Immature natural killer cell (primary cell): Measurements from ENCODE around the gene NOP53. TPM values are rescaled to one million over a fixed set of nuclear protein-coding genes. Genes with fewer than 3 reads are reported as not detected.
"Not testable (repeated sequence)": the region's sequence is repeated elsewhere in the genome, so short reads cannot be mapped to it uniquely, and the experiment has no call there.

Source experiments
- DNase-seq, 3 donors: peaks; one replicate each; pipeline ENCODE4 v3.0.0; 2022; ENCODE audit warnings: mixed read lengths in 1 of 3
- H3K27ac Mint-ChIP-seq, 6 donors: one replicate each; pipeline ENCODE4 v1.8.0; 2020; ENCODE audit warnings: mixed read lengths in 6 of 6, mild to moderate bottlenecking in 5 of 6, inconsistent platforms in 4 of 6, moderate library complexity in 3 of 6
- H3K27me3 Mint-ChIP-seq, 3 donors: one replicate each; pipeline ENCODE4 v1.8.0; 2020 to 2021; ENCODE audit warnings: low read depth in 3 of 3, mild to moderate bottlenecking in 3 of 3, mixed read lengths in 3 of 3, moderate library complexity in 3 of 3, inconsistent platforms in 1 of 3
- H3K36me3 Mint-ChIP-seq, 3 donors: one replicate each; pipeline ENCODE4 v1.8.0; 2020; ENCODE audit warnings: mixed read lengths in 3 of 3, inconsistent platforms in 2 of 3, mild to moderate bottlenecking in 2 of 3
- H3K4me1 Mint-ChIP-seq, 2 donors: one replicate each; pipeline ENCODE4 v1.8.0; 2020; ENCODE audit warnings: inconsistent platforms in 2 of 2, mild to moderate bottlenecking in 2 of 2, mixed read lengths in 2 of 2, moderate library complexity in 1 of 2
- H3K4me3 Mint-ChIP-seq, 5 donors: one replicate each; pipeline ENCODE4 v1.8.0; 2020; ENCODE audit warnings: mild to moderate bottlenecking in 5 of 5, mixed read lengths in 5 of 5, inconsistent platforms in 3 of 5, moderate library complexity in 3 of 5
- H3K9me3 Mint-ChIP-seq, 6 donors: one replicate each; pipeline ENCODE4 v1.8.0; 2020; ENCODE audit warnings: mild to moderate bottlenecking in 6 of 6, mixed read lengths in 6 of 6, inconsistent platforms in 4 of 6, moderate library complexity in 3 of 6
- polyA plus RNA-seq, 3 donors: library from polyadenylated mRNA; unstranded; fragments of 300-500 nt; fragmentation: Illumina TruSeq; gene quantifications; one replicate each; pipeline ENCODE4 v1.2.3, GENCODE V29; 2021

NOP53 gene
- polyA plus RNA-seq, 3 donors from 2014 or later, result 72.0 to 234 (median 101) TPM

DNA sequence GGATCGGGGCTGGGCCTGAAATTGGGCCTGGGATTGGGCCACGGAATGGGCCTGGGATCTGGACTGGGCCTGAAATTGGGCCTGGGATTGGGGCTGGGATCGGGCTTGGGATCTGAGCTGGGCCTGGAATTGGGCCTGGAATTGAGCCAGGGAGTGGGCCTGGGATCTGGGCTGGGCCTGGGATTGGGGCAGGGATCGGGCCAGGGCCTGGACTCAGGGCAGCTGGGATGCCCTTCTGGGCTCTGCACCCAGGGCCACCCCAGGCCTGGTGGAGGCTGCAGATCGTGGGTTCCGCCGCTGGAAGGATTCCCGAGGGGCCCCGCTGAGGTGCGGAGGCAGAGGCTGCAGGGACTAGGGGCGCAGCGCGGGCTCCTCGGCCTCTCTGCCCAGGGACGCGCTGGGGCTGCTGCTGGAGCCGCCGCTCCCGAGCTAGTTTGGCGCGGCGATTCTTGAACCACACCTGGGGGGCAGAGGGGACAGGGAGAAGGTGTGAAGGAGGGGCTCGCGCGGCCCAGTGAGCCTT is 57.2 kb downstream of the NOP53 start:
- Mint-ChIP-seq H3K36me3 (peaks cover 0 to 4% (median 0%) of the 10 kb centered on the region in 3 donors), H3K27me3 (peaks cover 1 to 2% (median 2%) of the 10 kb centered on the region in 3 donors), H3K27ac (no peak overlapping the region), H3K4me3 (no peak overlapping the region), H3K4me1 (no peaks in the 10 kb centered on the region), H3K9me3 (peaks cover 0 to 5% (median 0%) of the 10 kb centered on the region in 6 donors)
- no peak for DNase-seq

DNA sequence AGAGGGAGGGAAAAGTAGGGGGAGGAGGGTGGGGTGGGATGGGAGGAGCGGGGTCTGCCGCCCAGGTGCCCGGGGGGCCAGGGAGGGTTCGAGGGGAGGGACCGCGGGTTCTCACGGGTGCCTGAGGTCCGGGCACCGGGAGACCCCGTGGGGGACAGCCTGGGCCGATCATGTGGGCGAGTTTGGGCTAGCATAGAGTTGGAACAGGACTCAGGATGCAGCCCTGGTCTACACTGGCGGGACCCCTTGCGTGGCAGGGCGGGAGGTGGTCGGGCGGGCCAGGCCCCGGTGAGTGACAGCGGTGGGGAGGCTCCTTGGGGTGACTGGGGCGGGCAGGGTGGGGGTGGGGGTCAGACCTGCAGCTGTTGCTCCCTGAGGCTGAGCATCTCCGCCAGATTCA is 57.8 kb downstream of the NOP53 start:
- H3K27me3 Mint-ChIP-seq, H3K36me3 Mint-ChIP-seq, H3K4me1 Mint-ChIP-seq, H3K9me3 Mint-ChIP-seq, H3K4me3 Mint-ChIP-seq, DNase-seq, H3K27ac Mint-ChIP-seq: not testable (repeated sequence)

DNA sequence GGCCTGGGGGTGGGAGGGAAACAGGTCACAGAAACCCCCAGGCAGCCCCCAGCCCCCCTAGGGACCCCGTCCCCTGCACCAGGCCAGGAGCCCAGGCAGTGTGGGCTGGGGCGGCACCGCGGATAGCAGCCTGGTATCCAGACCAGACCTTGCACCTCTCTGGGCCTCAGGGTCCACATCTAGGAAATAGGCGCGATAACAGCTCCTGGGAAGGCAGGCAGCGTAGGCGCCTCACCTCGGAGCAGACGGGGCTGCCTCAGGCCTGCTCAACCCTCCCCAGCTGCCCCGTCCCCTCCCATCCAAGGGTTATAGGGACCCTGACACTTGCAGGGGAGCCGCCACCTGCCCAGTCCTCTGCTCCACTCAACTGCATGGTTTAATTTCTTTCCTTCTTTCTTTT is 58.3 kb downstream of the NOP53 start:
- not testable (repeated sequence) for H3K36me3 Mint-ChIP-seq, H3K9me3 Mint-ChIP-seq, H3K4me1 Mint-ChIP-seq, H3K4me3 Mint-ChIP-seq, H3K27me3 Mint-ChIP-seq, DNase-seq, H3K27ac Mint-ChIP-seq

DNA sequence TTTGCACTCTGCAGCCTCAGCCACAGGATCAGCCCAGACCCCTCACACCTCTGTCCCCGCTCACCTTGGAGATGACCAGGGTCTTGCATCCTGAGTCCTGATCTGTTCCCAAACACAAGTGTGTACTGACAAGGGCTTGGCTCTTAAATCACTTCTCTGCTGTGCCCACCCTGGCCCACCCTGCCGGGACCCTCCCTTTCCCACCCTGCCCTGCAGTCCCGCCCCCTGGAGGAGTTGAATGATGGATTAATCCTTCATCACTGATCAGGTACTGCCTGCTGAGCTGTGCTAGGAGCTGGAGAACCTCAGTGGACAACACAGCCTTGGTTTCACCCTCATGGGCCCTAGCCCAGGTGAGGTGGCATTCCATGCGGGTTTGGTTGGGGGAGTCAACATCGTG is 59.1 kb downstream of the NOP53 start, which contains the start of gene TPRX1:
Gene TPRX1 (minus strand): TSS at position 101 of the 400 bp plus-strand sequence. CDS start 12 bp downstream, at position 89.
- not testable (repeated sequence) for H3K9me3 Mint-ChIP-seq, H3K36me3 Mint-ChIP-seq, H3K27me3 Mint-ChIP-seq, DNase-seq, H3K4me1 Mint-ChIP-seq, H3K4me3 Mint-ChIP-seq, H3K27ac Mint-ChIP-seq

DNA sequence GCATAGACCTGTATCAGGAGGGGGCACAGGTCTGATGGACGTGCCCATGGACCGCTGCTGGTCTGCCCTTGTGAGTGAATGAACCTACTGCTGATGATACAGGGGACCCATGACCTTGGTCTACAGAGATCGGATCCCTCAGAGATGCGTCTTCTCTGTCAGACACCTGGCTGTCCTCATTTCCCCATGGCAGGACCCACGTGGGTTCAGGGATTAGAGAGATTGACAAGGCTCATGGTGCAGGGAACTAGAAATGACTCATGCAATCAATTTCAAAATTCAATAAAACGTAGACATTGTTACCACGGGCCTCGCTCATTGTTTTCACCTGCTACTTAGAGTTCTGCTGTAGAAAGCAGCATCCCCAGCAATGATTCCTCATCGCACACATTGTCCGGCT is 60.0 kb downstream of the NOP53 start:
- Mint-ChIP-seq H3K27ac (no peak overlapping the region), H3K36me3 (peaks cover 0 to 4% (median 0%) of the 10 kb centered on the region in 3 donors), H3K9me3 (peaks cover 0 to 5% (median 0%) of the 10 kb centered on the region in 6 donors), H3K4me1 (no peaks in the 10 kb centered on the region), H3K27me3 (peaks cover 2 to 3% (median 2%) of the 10 kb centered on the region in 3 donors), H3K4me3 (no peak overlapping the region)
- no peak for DNase-seq

DNA sequence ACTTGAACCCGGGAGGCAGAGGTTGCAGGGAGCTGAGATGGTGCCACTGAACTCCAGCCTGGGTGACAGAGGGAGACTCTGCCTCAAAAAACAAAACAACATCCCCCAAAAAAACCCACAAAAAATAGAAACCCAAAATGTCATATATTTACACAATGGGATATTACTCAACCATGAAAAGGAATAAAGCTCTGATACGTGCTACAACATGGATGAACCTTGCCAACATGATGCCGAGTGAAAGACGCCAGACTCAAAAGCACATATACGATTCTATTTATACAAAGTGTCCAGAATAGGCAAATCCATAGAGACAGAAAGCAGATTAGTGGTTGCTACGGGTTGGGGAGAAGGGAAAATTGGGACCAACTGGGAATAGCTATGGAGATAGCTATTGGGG is 61.1 kb downstream of the NOP53 start:
- no peaks in the 10 kb centered on the region for H3K36me3 Mint-ChIP-seq
- no peaks in the 10 kb centered on the region for H3K4me1 Mint-ChIP-seq
- DNase-seq, result no peak

More for the DNA sequence above, 61.1 kb downstream of the NOP53 start:
- no peak overlapping the region for H3K4me3 Mint-ChIP-seq
- H3K27ac Mint-ChIP-seq, result no peak overlapping the region
- no peaks in the 10 kb centered on the region for H3K9me3 Mint-ChIP-seq
- peaks cover 2 to 6% (median 3%) of the 10 kb centered on the region in 3 donors for H3K27me3 Mint-ChIP-seq

Other genes with a start within 250 kb of the NOP53 start
- gene NAPA, start 230.5 kb upstream of the NOP53 start, polyA plus RNA-seq, result 100 to 1,000 TPM; 114 to 177 (median 146) TPM
- gene ZNF541, start 172.4 kb upstream of the NOP53 start, polyA plus RNA-seq, result not detected
- 1 to 10 TPM in 1 of 3 donors, under 1 TPM in 1, not detected in 1; 0.36 to 1.9 TPM for gene BICRA, start 136.4 kb upstream of the NOP53 start, polyA plus RNA-seq
- not detected for gene EHD2, start 32.1 kb upstream of the NOP53 start, polyA plus RNA-seq
- gene SELENOW, start 33.2 kb downstream of the NOP53 start, polyA plus RNA-seq, result 100 to 1,000 TPM; 294 to 618 (median 368) TPM
- gene TPRX1, start 59.0 kb downstream of the NOP53 start, polyA plus RNA-seq, result not detected
- not detected for gene CRX, start 76.4 kb downstream of the NOP53 start, polyA plus RNA-seq
- not detected for gene TPRX2, start 113.7 kb downstream of the NOP53 start, polyA plus RNA-seq
- gene SULT2A1, start 140.8 kb downstream of the NOP53 start, polyA plus RNA-seq, result not detected
- not detected for gene BSPH1, start 246.6 kb downstream of the NOP53 start, polyA plus RNA-seq
- gene ELSPBP1, start 249.1 kb downstream of the NOP53 start, polyA plus RNA-seq, result not detected